Endothelial cell of umbilical vein (primary cell): ENCODE data around the gene PPP2R5B.

ENCODE experiments used
- CTCF ChIP-seq, 2 donors: IDR thresholded peaks; 1 replicate in 1 of 2; 2 replicates in 1 of 2; pipeline ENCODE4 v1.5.1; 2011; ENCODE audit warnings: low read length in 2 of 2, mild to moderate bottlenecking in 2 of 2, moderate library complexity in 2 of 2, control low read depth in 1 of 2, inconsistent platforms in 1 of 2, low read depth in 1 of 2; ENCODE audit not compliant: insufficient read depth in 1 of 2; ENCODE audit errors: extremely low read depth in 1 of 2
- POLR2A ChIP-seq: IDR thresholded peaks from 2 replicates; pipeline ENCODE4 v1.6.1; 2012; ENCODE audit warnings: low read depth, mild to moderate bottlenecking, control low read depth, low read length

DNA sequence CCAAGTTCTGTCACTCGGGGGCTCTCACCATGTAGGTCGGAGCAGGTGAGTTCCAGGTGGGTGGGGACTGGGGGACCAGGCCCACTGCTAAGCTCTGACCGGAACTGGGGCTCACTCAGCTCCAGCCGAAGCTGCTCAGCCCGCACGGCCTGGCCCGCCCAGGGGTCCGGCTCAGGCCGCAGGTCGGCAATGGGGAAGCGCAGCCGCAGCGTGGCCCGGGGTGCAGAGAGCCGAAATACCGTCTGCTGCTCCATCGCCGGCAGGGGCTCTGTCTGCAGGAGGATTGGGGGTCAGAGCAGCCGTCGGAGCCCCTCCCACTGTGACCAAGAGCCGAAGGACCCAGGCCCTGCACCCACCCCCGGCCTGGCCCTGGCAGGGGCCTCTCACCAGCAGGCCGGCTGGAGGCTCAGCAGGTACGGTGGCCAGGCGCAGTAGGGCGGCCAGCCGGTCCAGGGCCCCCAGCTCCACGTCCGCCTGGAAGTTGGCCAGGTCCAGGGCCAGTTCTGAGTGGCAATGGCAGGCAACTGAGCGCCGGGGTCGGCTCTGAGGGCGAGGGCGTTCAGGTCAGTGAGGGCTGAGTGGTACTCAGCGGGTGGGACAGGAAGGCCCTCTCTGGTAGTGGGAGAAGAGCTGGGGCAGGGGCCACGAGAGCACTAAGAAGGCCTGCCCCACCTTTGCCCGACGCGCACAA is 14.7 kb upstream of the PPP2R5B start:
- TF ChIP-seq CTCF (IDR thresholded peaks at IDR 0.05; ENCODE audit: extremely low read depth in 1 of 2, insufficient read depth in 1 of 2, low read depth in 1 of 2, low read length in 2 of 2) (no peak), POLR2A (no peak)
